Measurements from ENCODE around the gene RBPJ. TPM values are rescaled to one million over a fixed set of nuclear protein-coding genes. Genes with fewer than 3 reads are reported as not detected.
A peak's percentile ranks its signal among the peaks of the same experiment; 100 is the strongest.

The RBPJ gene
- total RNA-seq, 1 donor from 2014 or later = 121 TPM

DNA sequence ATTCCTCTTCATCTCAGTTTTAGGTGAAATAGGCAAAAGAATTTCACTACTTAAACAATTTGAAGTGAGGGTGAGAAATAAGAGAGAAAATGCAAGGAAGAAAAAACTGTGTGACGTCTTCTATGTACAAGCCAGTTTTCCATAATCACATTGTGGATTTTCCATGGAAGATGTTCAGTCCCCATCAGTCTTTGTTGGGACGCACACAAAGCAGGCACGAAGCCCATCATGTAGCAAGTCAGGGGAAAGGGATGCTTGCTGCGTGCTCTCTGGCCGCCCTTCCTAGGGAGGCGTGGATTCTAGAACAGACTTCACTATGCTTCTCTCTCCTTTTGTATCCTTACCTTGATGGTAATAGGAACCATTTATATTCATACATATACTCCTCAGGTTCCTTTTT is 54.7 kb downstream of the RBPJ start:
- DNase-seq = no peak
- Mint-ChIP-seq H3K27ac (ENCODE audit: unreplicated experiment) (peak overlapping the region; percentile 57), H3K4me3 (ENCODE audit: unreplicated experiment) (no peak overlapping the region), H3K4me1 (ENCODE audit: low read depth, unreplicated experiment) (peaks cover 20% of the 10 kb centered on the region), H3K27me3 (ENCODE audit: unreplicated experiment) (peaks cover 2% of the 10 kb centered on the region), H3K36me3 (ENCODE audit: unreplicated experiment) (no peaks in the 10 kb centered on the region), H3K9me3 (ENCODE audit: unreplicated experiment) (no peaks in the 10 kb centered on the region)
- TF ChIP-seq, protein P1, sequence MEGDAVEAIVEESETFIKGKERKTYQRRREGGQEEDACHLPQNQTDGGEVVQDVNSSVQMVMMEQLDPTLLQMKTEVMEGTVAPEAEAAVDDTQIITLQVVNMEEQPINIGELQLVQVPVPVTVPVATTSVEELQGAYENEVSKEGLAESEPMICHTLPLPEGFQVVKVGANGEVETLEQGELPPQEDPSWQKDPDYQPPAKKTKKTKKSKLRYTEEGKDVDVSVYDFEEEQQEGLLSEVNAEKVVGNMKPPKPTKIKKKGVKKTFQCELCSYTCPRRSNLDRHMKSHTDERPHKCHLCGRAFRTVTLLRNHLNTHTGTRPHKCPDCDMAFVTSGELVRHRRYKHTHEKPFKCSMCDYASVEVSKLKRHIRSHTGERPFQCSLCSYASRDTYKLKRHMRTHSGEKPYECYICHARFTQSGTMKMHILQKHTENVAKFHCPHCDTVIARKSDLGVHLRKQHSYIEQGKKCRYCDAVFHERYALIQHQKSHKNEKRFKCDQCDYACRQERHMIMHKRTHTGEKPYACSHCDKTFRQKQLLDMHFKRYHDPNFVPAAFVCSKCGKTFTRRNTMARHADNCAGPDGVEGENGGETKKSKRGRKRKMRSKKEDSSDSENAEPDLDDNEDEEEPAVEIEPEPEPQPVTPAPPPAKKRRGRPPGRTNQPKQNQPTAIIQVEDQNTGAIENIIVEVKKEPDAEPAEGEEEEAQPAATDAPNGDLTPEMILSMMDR (IDR thresholded peaks at IDR 0.05; ENCODE audit: partially characterized antibody, unreplicated experiment) = no peak

DNA sequence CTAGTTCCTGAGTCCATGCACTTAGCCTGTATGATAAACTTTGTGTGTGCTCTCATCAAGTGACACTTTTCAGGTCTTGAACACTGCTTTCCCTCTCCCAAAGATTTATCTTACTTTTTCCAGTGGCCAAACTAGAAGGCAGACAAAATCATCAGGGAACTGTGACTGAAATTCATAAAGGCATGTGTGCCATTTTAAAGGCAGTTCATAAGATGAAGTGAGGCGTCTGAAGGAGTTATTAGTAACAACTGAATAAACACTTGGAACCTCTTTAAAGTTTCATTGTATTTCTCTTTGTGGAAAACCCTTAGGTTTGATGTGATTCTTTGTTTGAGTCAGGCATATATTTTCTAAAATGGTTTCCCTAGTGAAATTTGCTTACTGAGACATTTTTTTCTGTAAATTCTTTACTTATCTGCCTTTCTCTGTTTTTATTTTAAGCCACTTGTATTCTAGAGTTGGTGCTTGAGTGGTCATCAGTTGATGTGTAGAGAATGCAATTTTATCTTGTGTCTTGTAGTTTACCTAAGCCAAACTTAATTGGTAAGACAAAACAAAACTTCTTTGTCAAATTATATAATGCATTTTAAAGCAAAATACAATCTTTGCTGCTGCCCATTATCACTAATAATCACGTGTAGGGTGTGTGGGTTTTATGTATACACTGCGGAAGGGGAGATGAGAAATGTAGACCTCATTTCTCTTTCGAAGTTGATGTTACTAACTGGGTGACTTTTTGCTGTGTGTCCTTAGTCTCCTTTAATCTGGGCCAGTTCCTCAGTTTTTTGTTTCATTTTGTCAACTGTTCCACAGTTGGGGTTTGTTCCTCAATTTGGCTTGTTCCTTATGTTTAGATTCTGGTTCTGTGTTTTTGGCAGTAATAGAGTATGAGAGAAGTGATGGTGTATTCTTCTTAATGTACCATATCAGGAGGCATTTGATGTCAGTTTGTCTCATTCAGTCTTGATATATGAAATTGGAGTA is 56.8 kb downstream of the RBPJ start:
- Mint-ChIP-seq H3K27me3 (ENCODE audit: unreplicated experiment) (peaks cover 2% of the 10 kb centered on the region), H3K4me3 (ENCODE audit: unreplicated experiment) (no peak overlapping the region), H3K36me3 (ENCODE audit: unreplicated experiment) (no peaks in the 10 kb centered on the region), H3K4me1 (ENCODE audit: low read depth, unreplicated experiment) (peaks cover 17% of the 10 kb centered on the region), H3K27ac (ENCODE audit: unreplicated experiment) (peak overlapping the region; percentile 10), H3K9me3 (ENCODE audit: unreplicated experiment) (no peaks in the 10 kb centered on the region)
- TF ChIP-seq, protein P1 (IDR thresholded peaks at IDR 0.05; ENCODE audit: partially characterized antibody, unreplicated experiment) = no peak
- no peak for DNase-seq

DNA sequence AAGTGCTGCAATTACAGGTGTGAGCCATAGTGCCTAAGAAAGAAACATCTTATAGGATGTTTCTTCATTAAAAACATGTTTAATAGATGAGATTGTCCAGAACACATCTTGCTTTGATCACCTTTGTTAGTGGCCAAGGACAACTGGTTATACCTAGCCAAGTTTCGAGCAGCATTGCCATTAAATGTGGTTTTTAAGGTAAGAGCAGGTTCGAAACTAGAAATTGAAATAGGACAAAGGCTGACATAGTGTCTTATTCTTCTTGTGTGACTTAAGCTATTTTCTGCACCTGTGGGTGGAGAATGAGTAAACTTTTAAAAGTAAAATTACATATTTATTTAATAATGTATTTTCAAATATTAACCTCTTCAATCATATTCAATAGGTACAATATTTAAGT is 59.0 kb downstream of the RBPJ start:
- Mint-ChIP-seq H3K27me3 (ENCODE audit: unreplicated experiment) (peaks cover 2% of the 10 kb centered on the region), H3K9me3 (ENCODE audit: unreplicated experiment) (no peaks in the 10 kb centered on the region), H3K36me3 (ENCODE audit: unreplicated experiment) (no peaks in the 10 kb centered on the region), H3K4me1 (ENCODE audit: low read depth, unreplicated experiment) (peaks cover 12% of the 10 kb centered on the region), H3K4me3 (ENCODE audit: unreplicated experiment) (no peak overlapping the region), H3K27ac (ENCODE audit: unreplicated experiment) (no peak overlapping the region)
- DNase-seq = no peak
- TF ChIP-seq, protein P1 (IDR thresholded peaks at IDR 0.05; ENCODE audit: partially characterized antibody, unreplicated experiment) = no peak

- no peak overlapping the region for H3K27ac Mint-ChIP-seq (ENCODE audit: unreplicated experiment)
- peaks cover 2% of the 10 kb centered on the region for H3K27me3 Mint-ChIP-seq (ENCODE audit: unreplicated experiment)
- TF ChIP-seq, protein P1 (IDR thresholded peaks at IDR 0.05; ENCODE audit: partially characterized antibody, unreplicated experiment) = no peak
- no peak for DNase-seq
- no peaks in the 10 kb centered on the region for H3K9me3 Mint-ChIP-seq (ENCODE audit: unreplicated experiment)
- H3K4me3 Mint-ChIP-seq (ENCODE audit: unreplicated experiment) = no peak overlapping the region
- no peaks in the 10 kb centered on the region for H3K36me3 Mint-ChIP-seq (ENCODE audit: unreplicated experiment)
- peaks cover 6% of the 10 kb centered on the region for H3K4me1 Mint-ChIP-seq (ENCODE audit: low read depth, unreplicated experiment)
These were observed 59.9 kb downstream of the RBPJ start for GRCh38 chr4:26380740-26381139.

Data from glutamatergic neuron (in vitro differentiated cells).